ENCODE measurements around the gene KCTD8.
"Not testable (repeated sequence)": the region's sequence is repeated elsewhere in the genome, so short reads cannot be mapped to it uniquely, and the experiment has no call there.

Gene KCTD8

GRCh38 chr4:44221407-44221806 lies 227.2 kb downstream of the KCTD8 start:
- no peaks in the 10 kb centered on the region for H3K4me1 ChIP-seq (ENCODE audit: insufficient read depth, low read length)
- H3K27ac ChIP-seq (ENCODE audit: low read depth, low read length), result no peak overlapping the region
- H3K4me3 ChIP-seq (ENCODE audit: low read depth in 1 of 2, low read length in 2 of 2), result no peak overlapping the region
- no peaks in the 10 kb centered on the region for H3K36me3 ChIP-seq (ENCODE audit: insufficient read depth, low read length)
- no peaks in the 10 kb centered on the region for H3K9me3 ChIP-seq (ENCODE audit: low read length)
- no peaks in the 10 kb centered on the region for H3K27me3 ChIP-seq (ENCODE audit: control insufficient read depth in 1 of 2, insufficient read depth in 2 of 2, low read length in 2 of 2)
- no peak overlapping the region for H3K9ac ChIP-seq (ENCODE audit: low read length)

- no peak overlapping the region for H3K27ac ChIP-seq (ENCODE audit: low read depth, low read length)
- H3K9ac ChIP-seq (ENCODE audit: low read length), result no peak overlapping the region
- no peak overlapping the region for H3K4me3 ChIP-seq (ENCODE audit: low read depth in 1 of 2, low read length in 2 of 2)
- H3K9me3 ChIP-seq (ENCODE audit: low read length), result no peaks in the 10 kb centered on the region
- H3K27me3 ChIP-seq (ENCODE audit: control insufficient read depth in 1 of 2, insufficient read depth in 2 of 2, low read length in 2 of 2), result no peaks in the 10 kb centered on the region
- H3K36me3 ChIP-seq (ENCODE audit: insufficient read depth, low read length), result no peaks in the 10 kb centered on the region
- no peaks in the 10 kb centered on the region for H3K4me1 ChIP-seq (ENCODE audit: insufficient read depth, low read length)
These were observed 237.9 kb downstream of the KCTD8 start for GRCh38 chr4:44210750-44211149.

GRCh38 chr4:44196796-44197195 lies 251.8 kb downstream of the KCTD8 start:
- H3K9me3 ChIP-seq (ENCODE audit: low read length), result no peaks in the 10 kb centered on the region
- no peaks in the 10 kb centered on the region for H3K4me1 ChIP-seq (ENCODE audit: insufficient read depth, low read length)
- no peak overlapping the region for H3K9ac ChIP-seq (ENCODE audit: low read length)
- H3K36me3 ChIP-seq (ENCODE audit: insufficient read depth, low read length), result no peaks in the 10 kb centered on the region
- no peak overlapping the region for H3K27ac ChIP-seq (ENCODE audit: low read depth, low read length)
- H3K4me3 ChIP-seq (ENCODE audit: low read depth in 1 of 2, low read length in 2 of 2), result no peak overlapping the region
- no peaks in the 10 kb centered on the region for H3K27me3 ChIP-seq (ENCODE audit: control insufficient read depth in 1 of 2, insufficient read depth in 2 of 2, low read length in 2 of 2)

- no peak overlapping the region for H3K4me3 ChIP-seq (ENCODE audit: low read depth in 1 of 2, low read length in 2 of 2)
- no peak overlapping the region for H3K9ac ChIP-seq (ENCODE audit: low read length)
- no peak overlapping the region for H3K27ac ChIP-seq (ENCODE audit: low read depth, low read length)
- H3K4me1 ChIP-seq (ENCODE audit: insufficient read depth, low read length), result no peaks in the 10 kb centered on the region
- no peaks in the 10 kb centered on the region for H3K9me3 ChIP-seq (ENCODE audit: low read length)
- no peaks in the 10 kb centered on the region for H3K27me3 ChIP-seq (ENCODE audit: control insufficient read depth in 1 of 2, insufficient read depth in 2 of 2, low read length in 2 of 2)
- no peaks in the 10 kb centered on the region for H3K36me3 ChIP-seq (ENCODE audit: insufficient read depth, low read length)
These were observed 254.2 kb downstream of the KCTD8 start for GRCh38 chr4:44194365-44194764.

GRCh38 chr4:44186850-44187246 lies 261.8 kb downstream of the KCTD8 start:
- no peaks in the 10 kb centered on the region for H3K36me3 ChIP-seq (ENCODE audit: insufficient read depth, low read length)
- H3K27me3 ChIP-seq (ENCODE audit: control insufficient read depth in 1 of 2, insufficient read depth in 2 of 2, low read length in 2 of 2), result no peaks in the 10 kb centered on the region
- no peaks in the 10 kb centered on the region for H3K9me3 ChIP-seq (ENCODE audit: low read length)
- H3K4me1 ChIP-seq (ENCODE audit: insufficient read depth, low read length), result no peaks in the 10 kb centered on the region
- no peak overlapping the region for H3K27ac ChIP-seq (ENCODE audit: low read depth, low read length)
- H3K4me3 ChIP-seq (ENCODE audit: low read depth in 1 of 2, low read length in 2 of 2), result no peak overlapping the region
- H3K9ac ChIP-seq (ENCODE audit: low read length), result no peak overlapping the region

- Histone ChIP-seq H3K9me3 (ENCODE audit: low read length) (no peaks in the 10 kb centered on the region), H3K4me3 (ENCODE audit: low read depth in 1 of 2, low read length in 2 of 2) (no peak overlapping the region), H3K9ac (ENCODE audit: low read length) (no peak overlapping the region), H3K36me3 (ENCODE audit: insufficient read depth, low read length) (no peaks in the 10 kb centered on the region), H3K27ac (ENCODE audit: low read depth, low read length) (no peak overlapping the region), H3K27me3 (ENCODE audit: control insufficient read depth in 1 of 2, insufficient read depth in 2 of 2, low read length in 2 of 2) (no peaks in the 10 kb centered on the region), H3K4me1 (ENCODE audit: insufficient read depth, low read length) (no peaks in the 10 kb centered on the region)
These were observed 262.3 kb downstream of the KCTD8 start for GRCh38 chr4:44186096-44186849.

- not testable (repeated sequence) for H3K36me3 ChIP-seq (ENCODE audit: insufficient read depth, low read length); H3K27me3 ChIP-seq (ENCODE audit: control insufficient read depth in 1 of 2, insufficient read depth in 2 of 2, low read length in 2 of 2); H3K9me3 ChIP-seq (ENCODE audit: low read length); H3K4me1 ChIP-seq (ENCODE audit: insufficient read depth, low read length); H3K9ac ChIP-seq (ENCODE audit: low read length); H3K4me3 ChIP-seq (ENCODE audit: low read depth in 1 of 2, low read length in 2 of 2); H3K27ac ChIP-seq (ENCODE audit: low read depth, low read length)
These were observed 266.9 kb downstream of the KCTD8 start for GRCh38 chr4:44181491-44182349.

- H3K4me1 ChIP-seq (ENCODE audit: insufficient read depth, low read length); H3K9ac ChIP-seq (ENCODE audit: low read length); H3K27ac ChIP-seq (ENCODE audit: low read depth, low read length); H3K27me3 ChIP-seq (ENCODE audit: control insufficient read depth in 1 of 2, insufficient read depth in 2 of 2, low read length in 2 of 2); H3K36me3 ChIP-seq (ENCODE audit: insufficient read depth, low read length); H3K4me3 ChIP-seq (ENCODE audit: low read depth in 1 of 2, low read length in 2 of 2); H3K9me3 ChIP-seq (ENCODE audit: low read length): not testable (repeated sequence)
These were observed 280.8 kb downstream of the KCTD8 start for GRCh38 chr4:44167766-44168165.

GRCh38 chr4:44165938-44166337 lies 282.7 kb downstream of the KCTD8 start:
- no peaks in the 10 kb centered on the region for H3K36me3 ChIP-seq (ENCODE audit: insufficient read depth, low read length)
- no peak overlapping the region for H3K4me3 ChIP-seq (ENCODE audit: low read depth in 1 of 2, low read length in 2 of 2)
- no peaks in the 10 kb centered on the region for H3K9me3 ChIP-seq (ENCODE audit: low read length)
- H3K9ac ChIP-seq (ENCODE audit: low read length), result no peak overlapping the region
- H3K27ac ChIP-seq (ENCODE audit: low read depth, low read length), result no peak overlapping the region
- no peaks in the 10 kb centered on the region for H3K27me3 ChIP-seq (ENCODE audit: control insufficient read depth in 1 of 2, insufficient read depth in 2 of 2, low read length in 2 of 2)
- no peaks in the 10 kb centered on the region for H3K4me1 ChIP-seq (ENCODE audit: insufficient read depth, low read length)

GRCh38 chr4:44162538-44163270 lies 285.9 kb downstream of the KCTD8 start:
- no peak overlapping the region for H3K4me3 ChIP-seq (ENCODE audit: low read depth in 1 of 2, low read length in 2 of 2)
- H3K9ac ChIP-seq (ENCODE audit: low read length), result no peak overlapping the region
- H3K27ac ChIP-seq (ENCODE audit: low read depth, low read length), result no peak overlapping the region
- no peaks in the 10 kb centered on the region for H3K36me3 ChIP-seq (ENCODE audit: insufficient read depth, low read length)
- no peaks in the 10 kb centered on the region for H3K9me3 ChIP-seq (ENCODE audit: low read length)
- peaks cover 3% of the 10 kb centered on the region for H3K4me1 ChIP-seq (ENCODE audit: insufficient read depth, low read length)
- no peaks in the 10 kb centered on the region for H3K27me3 ChIP-seq (ENCODE audit: control insufficient read depth in 1 of 2, insufficient read depth in 2 of 2, low read length in 2 of 2)

- Histone ChIP-seq H3K4me1 (ENCODE audit: insufficient read depth, low read length) (peaks cover 6% of the 10 kb centered on the region), H3K4me3 (ENCODE audit: low read depth in 1 of 2, low read length in 2 of 2) (no peak overlapping the region), H3K9me3 (ENCODE audit: low read length) (no peaks in the 10 kb centered on the region), H3K9ac (ENCODE audit: low read length) (no peak overlapping the region), H3K36me3 (ENCODE audit: insufficient read depth, low read length) (no peaks in the 10 kb centered on the region), H3K27ac (ENCODE audit: low read depth, low read length) (no peak overlapping the region), H3K27me3 (ENCODE audit: control insufficient read depth in 1 of 2, insufficient read depth in 2 of 2, low read length in 2 of 2) (no peaks in the 10 kb centered on the region)
These were observed 286.9 kb downstream of the KCTD8 start for GRCh38 chr4:44161756-44162155.
